Stimulated activated CD4-positive, alpha-beta T cell treated with anti-CD3 and anti-CD28 coated beads, TNF-alpha, amount 100 ng/mL, for 4 hours (primary cell): ENCODE results near the gene PNMA3.
A peak's percentile ranks its signal among the peaks of the same experiment; 100 is the strongest.
"Not testable (repeated sequence)": the region's sequence is repeated elsewhere in the genome, so short reads cannot be mapped to it uniquely, and the experiment has no call there.

Experiments
- DNase-seq, 3 experiments: peaks; one replicate each; pipeline ENCODE4 v3.0.0-alpha.2; 2020; ENCODE audit warnings: low read depth in 3 of 3

Gene PNMA3, protein sequence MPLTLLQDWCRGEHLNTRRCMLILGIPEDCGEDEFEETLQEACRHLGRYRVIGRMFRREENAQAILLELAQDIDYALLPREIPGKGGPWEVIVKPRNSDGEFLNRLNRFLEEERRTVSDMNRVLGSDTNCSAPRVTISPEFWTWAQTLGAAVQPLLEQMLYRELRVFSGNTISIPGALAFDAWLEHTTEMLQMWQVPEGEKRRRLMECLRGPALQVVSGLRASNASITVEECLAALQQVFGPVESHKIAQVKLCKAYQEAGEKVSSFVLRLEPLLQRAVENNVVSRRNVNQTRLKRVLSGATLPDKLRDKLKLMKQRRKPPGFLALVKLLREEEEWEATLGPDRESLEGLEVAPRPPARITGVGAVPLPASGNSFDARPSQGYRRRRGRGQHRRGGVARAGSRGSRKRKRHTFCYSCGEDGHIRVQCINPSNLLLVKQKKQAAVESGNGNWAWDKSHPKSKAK

DNA sequence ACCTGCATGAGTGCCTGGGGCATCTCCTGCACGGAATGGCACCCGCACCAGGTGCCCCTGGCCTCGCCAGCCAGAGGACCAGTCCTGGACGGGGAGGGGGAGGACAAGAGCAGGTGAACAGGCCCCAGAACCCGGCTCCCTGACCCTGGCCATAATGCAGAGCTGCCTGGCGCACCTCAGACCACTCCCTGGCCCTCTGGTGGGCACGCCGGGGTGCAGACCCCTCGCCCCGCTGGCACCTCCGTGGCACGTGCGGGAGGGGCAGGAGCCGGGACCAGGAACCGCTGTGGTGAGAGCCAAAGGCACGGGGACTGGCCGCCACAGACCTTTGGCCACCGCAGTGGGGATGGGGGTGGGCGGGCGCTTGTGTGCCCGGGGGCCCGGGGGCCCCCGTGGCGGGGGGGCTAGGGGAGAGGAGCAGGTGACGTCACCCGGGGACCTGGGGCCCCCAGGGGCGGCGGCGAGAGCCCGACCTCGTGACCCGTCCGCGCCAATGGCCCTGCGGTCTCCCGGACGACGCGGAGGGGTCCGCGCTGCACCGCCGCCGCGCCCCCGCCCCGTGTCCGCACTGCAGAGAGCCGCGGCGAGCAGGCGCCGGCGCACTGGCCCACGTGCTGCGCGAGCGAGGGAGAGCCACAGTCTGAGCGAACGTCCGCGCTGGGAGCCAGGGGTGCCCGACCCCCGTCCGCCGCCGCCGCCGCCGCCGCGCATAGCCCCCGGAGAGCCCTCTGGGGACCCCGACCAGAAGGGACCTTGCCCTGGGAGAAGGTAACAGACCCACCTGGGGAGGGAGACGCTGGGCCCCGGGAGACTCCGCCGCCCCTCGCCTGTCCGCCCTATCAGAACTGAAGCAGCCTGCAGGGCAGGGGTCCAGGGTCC is at the start of gene PNMA3:
Gene PNMA3 (plus strand): TSS at position 600 of the 879 bp plus-strand sequence. CDS start 586 bp downstream, outside the sequence.
- DNase-seq: no peak

DNA sequence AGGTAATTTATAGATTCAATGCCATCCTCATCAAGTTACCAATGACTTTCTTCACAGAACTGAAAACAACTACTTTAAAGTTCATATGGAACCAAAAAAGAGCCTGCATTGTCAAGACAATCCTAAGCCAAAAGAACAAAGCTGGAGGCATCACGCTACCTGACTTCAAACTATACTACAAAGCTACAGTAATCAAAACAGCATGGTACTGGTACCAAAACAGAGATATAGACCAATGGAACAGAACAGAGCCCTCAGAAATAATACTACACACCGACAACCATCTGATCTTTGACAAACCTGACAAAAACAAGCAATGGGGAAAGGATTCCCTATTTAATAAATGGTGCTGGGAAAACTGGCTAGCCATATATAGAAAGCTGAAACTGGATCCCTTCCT is 39.1 kb upstream of the PNMA3 start:
- not testable (repeated sequence) for DNase-seq

DNA sequence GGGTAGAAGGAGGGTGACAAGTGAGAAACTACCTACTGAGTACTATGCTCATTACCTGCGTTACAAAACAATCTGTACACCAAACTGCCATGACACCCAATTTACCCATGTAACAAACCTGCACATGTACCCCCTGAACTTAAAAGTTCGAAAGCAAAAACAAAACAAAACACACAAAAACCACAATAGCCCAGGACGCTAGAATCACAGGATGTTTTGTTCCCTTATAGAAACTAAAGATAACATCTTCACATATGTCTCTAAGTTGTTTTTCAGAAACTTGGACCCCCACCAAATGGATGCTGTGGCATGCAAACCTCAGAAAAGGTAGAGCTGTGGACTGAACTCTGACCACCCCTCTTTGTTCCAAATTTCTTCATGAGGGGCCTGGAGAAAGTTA is 37.1 kb upstream of the PNMA3 start:
- DNase-seq: no peak

DNA sequence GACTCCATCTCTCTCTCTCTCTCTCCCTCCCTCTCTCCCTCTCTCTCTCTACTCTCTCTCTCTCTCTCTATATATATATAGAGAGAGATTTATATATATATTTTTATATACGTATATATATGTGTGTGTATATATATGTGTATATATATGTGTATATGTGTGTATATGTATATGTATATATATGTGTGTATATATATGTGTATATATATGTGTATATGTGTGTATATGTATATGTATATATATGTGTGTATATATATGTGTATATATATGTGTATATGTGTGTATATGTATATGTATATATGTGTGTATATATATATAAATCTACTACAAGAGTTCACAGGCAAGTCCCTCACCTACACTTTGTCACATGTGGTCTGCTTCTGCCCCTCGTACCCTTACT is 29.8 kb upstream of the PNMA3 start:
- not testable (repeated sequence) for DNase-seq

DNA sequence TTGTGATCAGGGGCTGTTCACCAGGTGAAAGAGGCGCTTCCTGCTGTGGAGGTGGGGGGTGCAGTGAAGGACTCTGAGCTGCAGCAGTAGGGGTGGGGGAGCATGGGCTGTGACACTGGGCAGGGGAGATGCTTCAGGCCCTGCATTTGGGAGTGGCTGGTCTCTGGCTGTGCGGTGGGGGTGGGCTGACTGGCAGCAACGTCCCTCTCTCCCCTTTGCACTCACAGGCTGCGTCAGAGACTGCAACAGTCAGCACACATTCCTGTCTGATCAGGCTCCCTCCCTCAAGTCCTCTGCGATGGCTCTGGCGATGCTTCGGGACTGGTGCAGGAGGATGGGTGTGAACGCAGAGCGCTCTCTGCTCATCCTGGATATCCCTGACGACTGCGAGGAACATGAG is 27.8 kb upstream of the PNMA3 start:
- DNase-seq: not testable (repeated sequence)

DNA sequence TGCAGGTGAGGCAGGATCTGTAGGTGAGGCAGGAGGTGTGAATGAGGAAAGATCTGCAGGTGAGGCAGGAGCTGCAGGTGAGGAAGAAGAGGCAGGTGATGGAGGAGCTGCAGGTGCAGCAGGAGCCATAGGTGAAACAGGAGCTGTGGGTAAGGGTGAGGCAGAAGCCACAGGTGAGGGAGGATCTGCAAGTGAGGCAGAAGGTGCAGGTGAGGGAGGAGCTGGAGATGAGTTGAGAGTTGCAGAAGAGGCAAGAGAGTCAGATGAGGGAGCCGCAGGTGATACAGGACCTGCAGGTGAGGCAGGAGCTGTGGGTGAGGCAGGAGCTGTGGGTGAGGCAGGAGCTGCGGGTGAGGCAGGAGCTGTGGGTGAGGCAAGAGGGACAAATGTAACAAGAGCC is 27.1 kb upstream of the PNMA3 start:
- no peak for DNase-seq

DNA sequence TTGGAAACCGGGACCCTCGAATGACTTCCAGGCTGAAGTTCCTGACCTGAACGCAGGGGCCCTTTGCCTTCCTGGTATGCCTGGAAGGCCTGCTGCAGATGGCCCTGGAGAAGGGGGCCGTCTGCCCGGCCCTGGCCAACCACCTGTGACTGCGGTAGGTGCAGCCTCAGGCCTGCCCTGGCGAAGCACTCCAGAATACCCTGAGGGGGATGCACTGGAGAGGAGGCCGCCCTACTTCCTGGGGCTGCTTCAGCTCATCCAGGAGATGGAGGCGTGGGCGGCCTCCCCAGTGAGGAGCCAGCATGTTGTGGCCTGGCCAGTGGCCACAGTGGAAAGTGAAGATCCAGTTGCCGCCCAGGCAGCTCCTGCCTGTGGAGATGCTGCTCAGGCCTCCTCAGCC is 26.4 kb upstream of the PNMA3 start:
- DNase-seq: no peak

DNA sequence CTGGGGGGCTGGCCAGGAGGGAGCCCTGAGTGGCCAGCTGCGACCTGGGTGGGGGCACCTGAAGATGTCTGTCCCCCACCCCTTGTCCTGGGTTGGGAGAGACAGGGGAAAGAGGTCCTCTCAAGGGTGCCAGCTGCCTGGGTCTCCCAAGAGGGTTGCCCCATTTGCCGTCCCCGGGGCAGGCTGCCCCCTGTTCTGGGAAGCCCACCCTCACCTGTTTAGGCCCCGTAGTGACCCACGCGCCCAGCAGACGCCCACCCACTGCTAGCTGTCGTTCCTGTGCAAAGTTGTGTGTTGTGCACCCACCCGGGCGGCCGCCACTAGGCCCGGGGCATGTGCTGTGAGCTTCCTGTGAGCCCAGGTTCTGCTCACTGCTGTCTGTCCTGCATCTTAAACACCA is 25.5 kb upstream of the PNMA3 start:
- DNase-seq: no peak

DNA sequence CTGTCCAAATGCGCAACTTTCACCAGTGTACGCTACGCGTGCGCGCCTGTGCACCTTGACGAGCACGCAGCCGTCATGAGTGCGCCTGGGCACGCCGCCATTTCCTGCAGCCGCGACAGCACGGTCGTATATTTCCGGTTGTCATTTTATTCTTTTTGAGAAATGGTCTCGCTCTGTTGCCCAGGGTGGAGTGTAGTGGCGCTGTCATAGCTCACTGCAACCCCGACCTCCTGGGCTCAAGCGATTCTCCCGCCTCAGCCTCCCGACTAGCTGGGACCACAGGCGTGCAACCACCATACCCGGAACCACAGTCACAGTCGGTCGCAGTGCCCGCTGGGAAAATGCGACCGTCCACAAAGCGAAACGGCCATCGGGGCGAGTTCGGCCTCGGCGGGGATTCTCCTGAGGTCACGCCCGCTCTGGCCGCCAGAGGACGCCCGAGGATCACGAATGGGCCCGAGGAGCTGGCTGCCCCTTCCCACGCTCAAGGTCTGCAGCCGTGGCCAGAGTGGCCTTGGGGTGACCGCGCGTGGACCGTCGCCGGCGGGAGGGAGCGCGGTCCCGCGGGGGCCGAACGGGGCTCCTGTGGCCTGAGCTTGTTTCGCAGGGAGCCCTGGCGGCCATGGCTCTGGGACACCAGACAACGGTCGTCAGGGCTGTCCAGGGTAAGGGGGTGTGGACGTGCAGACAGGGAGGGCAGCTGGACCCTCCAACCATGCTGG is 23.7 kb upstream of the PNMA3 start:
- DNase-seq: peak; percentile 27 to 37 (median 27)

DNA sequence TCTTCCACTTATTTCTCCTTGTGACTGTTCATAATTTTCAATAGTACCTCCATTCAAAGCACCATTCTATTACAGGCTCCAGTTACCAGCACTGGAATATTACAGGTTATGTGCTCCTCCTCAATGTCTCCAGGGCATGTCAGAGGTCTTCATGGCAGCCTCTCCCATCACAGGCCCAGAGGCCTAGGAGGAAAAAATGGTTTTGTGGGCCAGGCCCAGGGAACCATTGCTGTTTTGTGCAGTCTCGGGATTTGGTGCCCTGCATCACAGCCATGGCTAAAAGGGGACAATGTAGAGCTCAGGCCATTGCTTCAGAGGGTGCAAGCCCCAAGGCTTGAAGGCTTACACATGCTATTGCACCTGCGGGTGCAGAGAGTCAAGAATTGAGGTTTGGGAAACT is 7.2 kb upstream of the PNMA3 start:
- DNase-seq: no peak

DNA sequence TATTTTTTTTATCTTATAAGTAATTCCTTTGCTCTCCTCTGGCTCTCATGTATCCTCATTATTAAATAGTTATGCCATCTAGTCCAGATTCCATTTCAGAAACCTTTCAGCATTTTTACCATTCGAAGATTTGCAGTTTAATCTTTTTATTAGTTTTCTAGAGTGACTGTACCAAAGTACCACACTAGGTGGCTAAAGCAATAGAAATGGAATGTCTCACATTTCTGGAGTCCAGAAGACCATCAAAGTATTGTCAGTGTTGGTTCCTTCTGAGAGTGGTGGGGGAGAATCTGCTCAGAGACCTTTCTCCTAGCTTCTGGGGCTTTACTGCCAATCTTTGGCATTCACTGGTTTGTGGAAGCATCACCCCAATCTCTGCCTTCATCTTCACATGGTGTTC is 3.7 kb upstream of the PNMA3 start:
- no peak for DNase-seq

DNA sequence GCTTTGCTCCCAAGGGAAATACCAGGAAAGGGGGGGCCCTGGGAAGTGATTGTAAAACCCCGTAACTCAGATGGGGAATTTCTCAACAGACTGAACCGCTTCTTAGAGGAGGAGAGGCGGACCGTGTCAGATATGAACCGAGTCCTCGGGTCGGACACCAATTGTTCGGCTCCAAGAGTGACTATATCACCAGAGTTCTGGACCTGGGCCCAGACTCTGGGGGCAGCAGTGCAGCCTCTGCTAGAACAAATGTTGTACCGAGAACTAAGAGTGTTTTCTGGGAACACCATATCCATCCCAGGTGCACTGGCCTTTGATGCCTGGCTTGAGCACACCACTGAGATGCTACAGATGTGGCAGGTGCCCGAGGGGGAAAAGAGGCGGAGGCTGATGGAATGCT is 1.0 kb downstream of the PNMA3 start:
- DNase-seq: no peak

DNA sequence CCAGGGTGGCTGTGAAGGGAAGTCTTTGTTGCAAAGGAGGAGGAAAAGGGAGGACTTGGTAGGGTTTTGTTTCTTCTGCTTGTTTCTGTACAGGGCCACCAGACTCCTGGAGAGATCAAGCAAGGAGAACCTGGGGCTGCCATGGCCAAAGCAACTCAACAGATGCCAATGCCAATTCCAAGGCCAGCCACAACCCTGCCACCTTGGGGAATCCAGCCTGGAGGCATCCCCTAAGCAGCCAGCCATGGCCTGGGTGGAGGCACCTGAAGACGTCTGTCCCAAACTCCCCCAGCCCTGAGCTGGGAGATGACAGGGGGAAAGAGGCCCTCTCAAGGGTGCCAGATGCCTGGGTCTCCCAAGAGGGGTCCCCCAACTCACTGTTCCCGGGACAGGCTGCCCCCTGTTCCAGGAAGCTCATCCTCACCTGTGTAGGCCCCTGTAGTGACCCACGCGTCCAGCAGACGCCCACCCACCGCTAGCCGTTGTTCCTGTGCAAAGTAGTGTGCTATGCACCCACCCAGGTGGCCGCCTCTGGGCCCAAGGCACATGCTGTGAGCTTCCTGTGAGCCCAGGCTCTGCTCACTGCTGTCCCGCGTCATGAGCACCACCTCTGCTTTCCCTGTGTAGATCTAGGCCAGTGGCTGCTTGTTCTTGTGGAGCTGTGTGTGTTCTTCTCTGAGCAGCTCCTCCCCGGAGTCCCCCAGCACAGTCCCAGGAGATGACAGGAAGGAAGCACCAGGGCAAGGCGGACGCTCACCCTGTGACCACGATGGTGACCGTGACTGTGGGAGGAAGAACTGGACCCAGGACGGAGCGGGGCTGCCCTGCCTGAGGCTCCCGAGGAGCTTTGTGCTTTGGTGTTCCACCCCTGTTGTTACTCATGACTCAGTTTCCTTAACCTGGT is 3.2 kb downstream of the PNMA3 start:
- DNase-seq: no peak

DNA sequence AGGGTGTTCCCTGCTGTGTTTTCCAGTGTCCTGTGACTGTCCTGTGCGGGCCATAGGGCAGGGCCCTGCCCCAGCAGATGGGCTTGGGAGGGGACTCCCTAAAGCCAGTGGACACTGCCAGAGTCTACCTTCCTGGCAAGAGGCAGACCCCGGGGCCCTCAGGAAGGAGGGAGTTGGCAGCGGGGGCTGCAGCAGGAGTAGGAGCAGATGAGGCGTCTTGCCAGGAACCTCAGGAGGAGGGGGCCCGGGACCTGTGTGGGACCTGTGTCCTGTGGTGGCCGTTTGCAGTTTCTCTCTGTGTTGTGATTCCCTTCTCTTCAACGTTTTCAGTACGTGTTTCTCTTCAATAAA is 3.8 kb downstream of the PNMA3 start:
- no peak for DNase-seq

DNA sequence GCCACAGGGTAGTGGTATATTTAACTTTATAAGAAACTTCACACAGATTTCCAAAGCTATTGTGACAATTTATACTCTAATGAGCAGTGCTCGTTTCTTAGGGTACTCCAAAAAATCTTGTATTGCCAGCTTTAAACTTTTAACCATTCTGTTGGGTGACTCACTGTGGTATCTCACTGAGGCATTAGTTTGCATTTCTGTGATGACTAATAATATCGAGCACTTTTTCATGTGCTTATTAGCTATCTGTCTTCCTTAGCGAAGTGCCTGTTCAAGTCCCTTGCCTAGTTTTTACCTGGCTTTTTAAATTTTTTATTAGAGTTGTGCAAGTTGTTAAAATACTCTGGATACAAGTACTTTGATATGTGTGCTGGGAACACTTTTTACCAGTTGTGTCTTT is 5.5 kb downstream of the PNMA3 start:
- no peak for DNase-seq

DNA sequence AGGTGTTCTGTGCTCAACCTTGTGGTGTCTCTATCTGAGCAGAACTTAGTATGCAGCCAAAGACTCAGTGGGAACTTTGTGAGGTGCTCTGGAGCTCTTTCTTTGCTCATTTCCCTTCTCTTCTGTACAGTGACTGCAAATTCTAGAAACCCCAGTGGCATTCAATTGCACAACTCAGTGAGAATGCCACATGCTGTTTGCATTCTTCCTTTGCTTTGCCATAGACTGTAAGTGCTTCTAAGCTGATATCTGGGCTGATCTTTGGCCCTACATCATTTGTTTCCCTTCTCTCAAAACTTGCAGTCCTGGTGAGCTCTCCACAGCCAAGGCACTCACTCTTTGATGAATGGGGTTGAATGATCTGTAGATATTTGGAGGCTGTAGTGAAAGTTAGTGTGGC is 7.0 kb downstream of the PNMA3 start:
- DNase-seq: no peak

DNA sequence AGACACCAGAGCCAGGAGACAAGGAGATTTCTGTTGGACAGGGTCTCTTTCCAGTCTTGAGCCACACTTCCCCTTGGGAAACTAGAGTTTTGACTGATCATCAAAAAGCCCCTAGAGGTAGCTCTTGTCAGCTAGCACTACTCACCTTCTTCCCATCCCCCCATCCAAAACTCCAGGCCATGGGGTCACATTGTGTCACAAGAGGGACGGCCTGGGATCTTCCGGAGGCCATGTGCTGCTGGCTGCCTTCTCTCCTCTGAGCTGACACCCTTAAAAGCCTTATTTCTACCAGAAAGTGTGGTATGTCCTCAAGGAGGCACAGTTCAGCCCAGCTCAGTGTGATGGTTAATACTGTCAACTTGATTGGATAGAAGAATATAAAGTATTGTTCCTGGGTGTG is 7.8 kb downstream of the PNMA3 start:
- DNase-seq: no peak

DNA sequence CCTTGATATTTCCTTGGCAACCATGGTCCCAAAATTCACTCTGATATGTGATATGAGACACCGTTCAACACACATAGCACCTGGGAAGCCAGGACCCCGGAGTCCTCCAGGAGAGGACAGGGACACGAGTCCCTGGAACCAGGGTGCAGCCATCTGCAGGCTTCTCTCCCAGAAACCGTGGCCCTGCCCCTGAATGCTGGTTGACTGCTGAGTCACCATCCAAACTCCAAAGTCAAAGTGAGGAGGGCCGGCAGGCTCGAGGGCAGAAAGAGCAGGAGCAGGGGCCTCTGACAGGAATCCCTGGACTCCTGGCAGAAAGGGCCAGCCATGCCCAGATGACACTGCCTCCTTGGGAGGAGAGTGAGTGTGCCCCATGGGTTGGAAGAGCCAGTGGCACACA is 9.1 kb downstream of the PNMA3 start:
- DNase-seq: no peak

DNA sequence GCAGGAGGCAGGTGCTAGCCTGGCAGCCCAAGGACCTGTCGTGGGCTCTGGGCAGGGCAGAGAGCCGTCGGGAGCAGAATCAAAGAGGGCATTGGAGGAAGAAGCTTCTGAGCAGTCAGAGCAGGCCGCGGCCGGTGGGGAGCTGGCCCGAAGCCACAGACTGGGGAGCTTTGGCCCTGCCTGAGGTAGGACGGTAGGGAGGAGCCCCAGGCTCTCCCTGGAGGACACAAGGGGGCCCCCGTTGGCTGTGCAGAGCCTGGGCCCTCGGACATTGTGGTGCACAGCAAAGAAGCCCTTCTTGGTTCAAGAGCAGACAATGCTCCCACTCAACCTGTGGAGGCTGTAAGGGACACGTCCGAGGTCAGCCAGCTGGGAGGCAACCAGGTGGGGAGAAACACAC is 10.1 kb downstream of the PNMA3 start:
- DNase-seq: not testable (repeated sequence)

DNA sequence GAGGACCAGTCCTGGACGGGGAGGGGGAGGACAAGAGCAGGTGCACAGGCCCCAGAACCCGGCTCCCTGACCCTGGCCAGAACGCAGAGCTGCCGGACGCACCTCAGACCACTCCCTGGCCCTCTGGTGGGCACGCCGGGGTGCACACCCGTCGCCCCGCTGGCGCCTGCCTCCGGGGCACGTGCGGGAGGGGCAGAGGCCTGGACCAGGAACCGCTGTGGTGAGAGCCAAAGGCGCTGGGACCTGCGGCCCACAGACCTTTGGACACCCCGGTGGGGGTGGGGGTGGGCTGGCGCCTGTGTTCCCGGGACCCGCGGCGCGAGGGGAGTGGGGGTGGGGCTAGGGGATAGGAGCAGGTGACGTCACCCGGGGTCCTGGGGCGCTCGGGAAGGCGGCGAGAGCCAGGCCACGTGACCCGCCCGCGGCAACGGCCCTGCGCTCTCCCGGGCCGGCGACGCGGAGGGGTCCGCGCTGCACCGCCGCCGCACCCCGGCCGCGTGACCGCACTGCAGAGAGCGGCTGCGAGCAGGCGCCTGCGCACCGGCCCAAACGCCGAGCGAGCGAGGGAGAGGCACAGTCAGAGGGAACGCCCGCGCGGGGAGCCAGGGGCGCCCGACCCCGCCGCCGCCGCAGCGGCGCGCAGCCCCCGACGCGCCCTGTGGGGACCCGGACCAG is 15.8 kb downstream of the PNMA3 start, which contains the start of gene PNMA6A:
Gene PNMA6A (plus strand): TSS at position 546 of the 675 bp plus-strand sequence. CDS start 609 bp downstream, outside the sequence.
- not testable (repeated sequence) for DNase-seq
